Mononuclear cell (primary cell): Measurements from ENCODE around the gene RALBP1. TPM values are rescaled to one million over a fixed set of nuclear protein-coding genes. Genes with fewer than 3 reads are reported as not detected.

Source experiments
- H3K27me3 ChIP-seq: 2 replicates; pipeline ENCODE4 v1.6.0; 2011; ENCODE audit warnings: low read length, control low read depth; ENCODE audit not compliant: insufficient read depth
- H3K4me1 ChIP-seq: 2 replicates; pipeline ENCODE4 v1.5.1; 2011; ENCODE audit warnings: mild to moderate bottlenecking, low read length, control low read depth; ENCODE audit not compliant: insufficient read depth
- H3K4me3 ChIP-seq: 2 replicates; pipeline ENCODE4 v1.5.1; 2011; ENCODE audit warnings: mild to moderate bottlenecking, low read length, moderate library complexity
- H3K9me3 ChIP-seq: 2 replicates; pipeline ENCODE4 v1.5.1; 2011; ENCODE audit warnings: low read depth, mild to moderate bottlenecking, control low read depth, low read length
- total RNA-seq: library from RNA; depleted of rRNA; stranded (reverse); fragments of >200 nt; gene quantifications from one replicate; pipeline ENCODE4 v1.2.3, GENCODE V29; 2012

The RALBP1 gene
- total RNA-seq, 1 donor = 15.6 TPM

DNA sequence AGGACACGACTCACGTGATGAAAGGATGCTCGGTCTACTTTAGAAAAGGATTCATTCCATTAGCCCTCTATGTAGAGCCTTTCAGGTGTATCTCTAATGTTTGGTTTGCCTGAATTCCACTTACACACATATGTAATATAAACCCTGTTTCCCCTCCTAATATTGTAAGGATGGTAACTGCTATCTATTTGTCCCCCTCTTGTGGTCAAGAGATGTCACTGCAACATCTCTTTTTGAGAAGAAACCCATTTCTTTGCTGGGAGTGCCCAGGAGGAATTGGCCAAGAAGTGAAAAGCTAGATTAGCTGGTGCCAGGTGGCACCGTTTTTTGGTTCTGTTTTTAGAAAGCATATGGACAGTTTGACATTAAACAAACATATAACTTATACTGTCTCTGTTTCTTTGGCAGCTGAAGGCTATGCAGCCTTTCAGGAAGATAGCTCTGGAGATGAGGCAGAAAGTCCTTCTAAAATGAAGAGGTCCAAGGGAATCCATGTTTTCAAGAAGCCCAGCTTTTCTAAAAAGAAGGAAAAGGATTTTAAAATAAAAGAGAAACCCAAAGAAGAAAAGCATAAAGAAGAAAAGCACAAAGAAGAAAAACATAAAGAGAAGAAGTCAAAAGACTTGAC is 41.2 kb downstream of the RALBP1 start:
- H3K27me3 ChIP-seq = no peaks in the 10 kb centered on the region
- no peaks in the 10 kb centered on the region for H3K4me1 ChIP-seq
- H3K9me3 ChIP-seq = no peaks in the 10 kb centered on the region
- no peak overlapping the region for H3K4me3 ChIP-seq

DNA sequence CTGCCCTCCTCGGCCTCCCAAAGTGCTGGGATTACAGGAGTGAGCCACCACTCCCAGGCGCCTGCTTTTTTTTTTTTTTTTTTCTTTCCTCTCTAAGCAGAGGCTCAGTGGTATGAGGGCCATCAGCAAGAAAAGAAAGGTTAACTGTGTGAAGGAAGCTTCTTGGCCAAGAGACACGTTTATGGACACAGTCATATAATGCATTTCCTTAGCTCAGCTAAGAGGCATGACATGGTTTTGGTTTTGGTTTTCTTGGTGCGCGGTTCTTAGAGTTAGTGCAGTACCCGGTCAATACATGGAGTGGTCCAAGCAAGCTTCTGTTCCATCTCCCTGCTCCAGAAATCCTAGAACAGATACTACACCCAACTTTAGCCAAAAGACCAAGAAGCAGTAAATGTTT is 42.6 kb downstream of the RALBP1 start:
- H3K4me1 ChIP-seq = no peaks in the 10 kb centered on the region
- H3K27me3 ChIP-seq = no peaks in the 10 kb centered on the region
- H3K4me3 ChIP-seq = no peak overlapping the region
- no peaks in the 10 kb centered on the region for H3K9me3 ChIP-seq

- H3K4me3 ChIP-seq = no peak overlapping the region
- no peaks in the 10 kb centered on the region for H3K9me3 ChIP-seq
- H3K4me1 ChIP-seq = no peaks in the 10 kb centered on the region
- H3K27me3 ChIP-seq = no peaks in the 10 kb centered on the region
Measured at GRCh38 chr18:9519399-9519798, 44.1 kb downstream of the RALBP1 start.

GRCh38 chr18:9520666-9521065 is 45.4 kb downstream of the RALBP1 start:
- Histone ChIP-seq H3K9me3 (no peaks in the 10 kb centered on the region), H3K27me3 (no peaks in the 10 kb centered on the region), H3K4me3 (no peak overlapping the region), H3K4me1 (no peaks in the 10 kb centered on the region)

DNA sequence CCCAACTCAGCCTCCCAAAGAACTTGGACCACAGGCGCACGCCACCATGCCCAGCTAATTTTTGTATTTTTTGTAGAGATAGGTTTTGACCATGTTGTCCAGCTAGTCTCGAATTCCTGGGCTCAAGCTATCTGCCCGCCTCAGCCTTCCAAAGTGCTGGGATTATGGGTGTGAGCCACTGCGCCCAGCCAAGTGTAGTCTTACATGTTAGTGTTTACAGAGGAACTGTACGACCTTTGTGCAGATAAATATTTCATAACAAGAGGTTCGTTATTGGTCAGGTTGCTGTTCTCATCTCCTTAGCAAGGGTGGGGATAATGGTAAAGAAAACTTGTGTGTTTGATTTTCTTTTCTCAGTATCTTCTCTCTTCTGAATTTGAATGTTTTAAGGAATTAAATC is 46.5 kb downstream of the RALBP1 start:
- Histone ChIP-seq H3K9me3 (no peaks in the 10 kb centered on the region), H3K4me3 (no peak overlapping the region), H3K4me1 (no peaks in the 10 kb centered on the region), H3K27me3 (no peaks in the 10 kb centered on the region)

GRCh38 chr18:9522952-9523351 is 47.6 kb downstream of the RALBP1 start:
- Histone ChIP-seq H3K4me1 (no peaks in the 10 kb centered on the region), H3K27me3 (no peaks in the 10 kb centered on the region), H3K4me3 (no peak overlapping the region), H3K9me3 (no peaks in the 10 kb centered on the region)

DNA sequence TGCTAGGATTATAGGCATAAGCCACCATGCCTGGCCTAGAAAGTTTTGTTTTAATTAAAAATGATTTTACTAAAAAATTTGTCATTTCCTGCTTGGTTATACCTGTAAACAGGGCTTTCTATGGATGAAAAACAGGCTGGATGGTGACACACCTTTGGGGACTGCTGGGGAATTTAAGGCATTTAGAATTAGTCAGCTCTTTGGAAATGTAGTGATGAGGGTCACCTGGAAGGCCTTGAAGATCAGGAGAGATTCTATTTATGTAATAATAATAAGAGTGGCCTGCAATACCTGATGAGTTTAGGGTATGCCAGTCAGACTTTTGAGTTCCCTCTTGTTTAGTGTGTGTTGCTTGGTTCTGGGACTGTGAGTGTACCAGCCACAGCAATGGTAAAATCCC is 51.1 kb downstream of the RALBP1 start:
- H3K9me3 ChIP-seq = no peaks in the 10 kb centered on the region
- no peak overlapping the region for H3K4me3 ChIP-seq
- no peaks in the 10 kb centered on the region for H3K27me3 ChIP-seq
- H3K4me1 ChIP-seq = peaks cover 13% of the 10 kb centered on the region

GRCh38 chr18:9530226-9531009 is 55.1 kb downstream of the RALBP1 start:
- H3K9me3 ChIP-seq = no peaks in the 10 kb centered on the region
- no peaks in the 10 kb centered on the region for H3K27me3 ChIP-seq
- no peak overlapping the region for H3K4me3 ChIP-seq

GRCh38 chr18:9531791-9532410 is 56.6 kb downstream of the RALBP1 start:
- no peak overlapping the region for H3K4me3 ChIP-seq
- H3K27me3 ChIP-seq = no peaks in the 10 kb centered on the region
- H3K9me3 ChIP-seq = no peaks in the 10 kb centered on the region
- H3K4me1 ChIP-seq = peaks cover 13% of the 10 kb centered on the region

More at GRCh38 chr18:9530226-9531009, 55.1 kb downstream of the RALBP1 start:
- peaks cover 13% of the 10 kb centered on the region for H3K4me1 ChIP-seq

DNA sequence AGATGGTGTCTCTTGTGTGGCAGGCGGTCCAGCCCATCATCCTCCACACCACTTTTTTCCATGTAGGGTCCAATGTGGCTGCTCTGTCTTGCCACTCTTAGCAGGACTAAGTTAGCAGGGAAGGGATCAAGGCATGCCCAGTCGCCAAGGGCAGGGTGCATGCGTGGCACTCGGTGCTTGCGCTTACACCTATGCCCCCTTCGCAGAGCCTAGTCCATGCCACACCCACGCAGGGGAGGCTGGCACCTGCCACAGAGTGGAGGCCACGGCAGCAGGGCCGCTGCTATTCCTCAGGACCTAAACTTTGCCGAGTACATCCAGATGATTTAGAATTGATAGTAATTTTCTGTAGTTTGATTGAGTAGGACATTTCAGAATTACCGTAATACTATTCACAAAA is 59.5 kb downstream of the RALBP1 start:
- H3K4me3 ChIP-seq = no peak overlapping the region
- H3K27me3 ChIP-seq = no peaks in the 10 kb centered on the region
- peaks cover 13% of the 10 kb centered on the region for H3K4me1 ChIP-seq
- H3K9me3 ChIP-seq = no peaks in the 10 kb centered on the region

DNA sequence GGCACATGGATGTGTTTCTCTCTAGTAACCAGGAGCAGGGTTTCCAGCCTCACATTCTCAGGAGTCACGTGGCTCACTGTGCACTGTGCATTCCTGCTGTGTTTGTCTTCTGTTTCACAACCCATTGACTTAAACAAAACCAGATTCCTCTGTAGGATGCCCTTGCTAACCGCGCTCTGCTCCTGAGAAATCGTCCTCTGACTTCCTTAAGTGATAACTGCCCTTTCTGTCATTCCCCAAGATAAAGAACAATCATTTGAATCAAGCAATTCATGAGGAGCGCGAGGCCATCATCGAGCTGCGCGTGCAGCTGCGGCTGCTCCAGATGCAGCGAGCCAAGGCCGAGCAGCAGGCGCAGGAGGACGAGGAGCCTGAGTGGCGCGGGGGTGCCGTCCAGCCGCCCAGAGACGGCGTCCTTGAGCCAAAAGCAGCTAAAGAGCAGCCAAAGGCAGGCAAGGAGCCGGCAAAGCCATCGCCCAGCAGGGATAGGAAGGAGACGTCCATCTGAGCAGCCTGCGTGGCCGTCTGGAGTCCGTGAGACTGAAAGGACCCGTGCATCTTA is 60.2 kb downstream of the RALBP1 start:
- H3K9me3 ChIP-seq = no peaks in the 10 kb centered on the region
- H3K4me3 ChIP-seq = no peak overlapping the region
- H3K27me3 ChIP-seq = no peaks in the 10 kb centered on the region
- H3K4me1 ChIP-seq = peaks cover 6% of the 10 kb centered on the region

GRCh38 chr18:9536354-9537152 is 61.2 kb downstream of the RALBP1 start:
- no peak overlapping the region for H3K4me3 ChIP-seq
- H3K4me1 ChIP-seq = no peaks in the 10 kb centered on the region
- no peaks in the 10 kb centered on the region for H3K9me3 ChIP-seq
- H3K27me3 ChIP-seq = no peaks in the 10 kb centered on the region

GRCh38 chr18:9537677-9538076 is 62.4 kb downstream of the RALBP1 start:
- H3K27me3 ChIP-seq = no peaks in the 10 kb centered on the region
- no peaks in the 10 kb centered on the region for H3K4me1 ChIP-seq
- no peaks in the 10 kb centered on the region for H3K9me3 ChIP-seq
- H3K4me3 ChIP-seq = no peak overlapping the region

GRCh38 chr18:9539283-9539682 is 64.0 kb downstream of the RALBP1 start:
- no peaks in the 10 kb centered on the region for H3K27me3 ChIP-seq
- H3K4me3 ChIP-seq = no peak overlapping the region
- no peaks in the 10 kb centered on the region for H3K4me1 ChIP-seq
- no peaks in the 10 kb centered on the region for H3K9me3 ChIP-seq

DNA sequence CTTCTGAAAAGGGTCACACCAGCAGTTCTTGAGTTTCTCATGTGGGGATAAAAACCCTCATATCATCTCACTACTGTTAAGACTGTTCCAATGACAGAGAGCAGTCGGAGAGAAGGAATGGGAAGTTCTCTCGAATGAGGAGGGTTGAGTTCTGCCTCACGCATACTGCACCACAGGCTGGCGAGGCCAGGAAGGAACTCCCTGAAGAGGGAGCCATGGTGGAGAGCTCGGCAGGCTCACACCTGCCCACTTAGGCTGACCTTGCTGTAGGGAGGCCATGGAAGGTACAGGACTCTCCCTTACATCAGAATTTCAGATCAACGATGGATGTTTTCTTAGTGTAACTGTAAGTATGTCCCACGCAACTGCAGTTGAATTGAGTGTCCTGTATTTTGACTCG is 64.6 kb downstream of the RALBP1 start:
- no peaks in the 10 kb centered on the region for H3K4me1 ChIP-seq
- no peak overlapping the region for H3K4me3 ChIP-seq
- H3K27me3 ChIP-seq = no peaks in the 10 kb centered on the region
- no peaks in the 10 kb centered on the region for H3K9me3 ChIP-seq
